SK-N-SH (cell line): Measurements from ENCODE around the gene TSPAN15. TPM values are rescaled to one million over a fixed set of nuclear protein-coding genes. Genes with fewer than 3 reads are reported as not detected.

ENCODE experiments used
- CTCF ChIA-PET: fragments of 300-600, 350-600 bp; formaldehyde crosslinking; extraction: SDS; loops from one replicate; lab custom pipeline; 2021; lab: Yijun Ruan, JAX
- POLR2A ChIA-PET: fragments of 350-600 bp; sonication (Branson Sonifier 250); formaldehyde crosslinking; extraction: SDS; loops from one replicate; lab custom pipeline; 2020; ENCODE audit warnings: antibody characterized with exemption, inconsistent platforms; lab: Yijun Ruan, JAX
- DNase-seq: peaks from one replicate; pipeline ENCODE4 v3.0.0; 2012
- H2AFZ ChIP-seq: fragments of 200-600 bp; sonication (generic); 2 replicates; pipeline ENCODE4 v1.8.1; 2016; ENCODE audit warnings: antibody characterized with exemption, mild to moderate bottlenecking, low read depth
- H3F3A ChIP-seq: fragments of 200-600 bp; sonication (generic); replicated peaks from 2 replicates; pipeline ENCODE3; 2016; ENCODE audit warnings: antibody characterized with exemption, mild to moderate bottlenecking; ENCODE audit not compliant: insufficient read depth
- H3K27ac ChIP-seq, 2 experiments: fragments of 200-500 bp in 1 of 2; fragments of 200-600 bp in 1 of 2; sonication (Bioruptor generic) in 1 of 2; sonication (generic), shearing (Covaris generic) in 1 of 2; 2 replicates each; pipeline versions ENCODE4 v1.5.1 to v1.6.1; 2014 to 2016; ENCODE audit warnings: low read depth in 2 of 2, inconsistent platforms in 1 of 2, low read length in 1 of 2, mild to moderate bottlenecking in 1 of 2, mixed read lengths in 1 of 2
- H3K27me3 ChIP-seq: fragments of 200-600 bp; sonication (generic), shearing (Covaris generic); 2 replicates; pipeline ENCODE4 v1.6.1; 2016; ENCODE audit warnings: mixed run types; ENCODE audit not compliant: insufficient read depth
- H3K36me3 ChIP-seq, 2 experiments: fragments of 200-500 bp in 1 of 2; fragments of 200-600 bp in 1 of 2; sonication (Bioruptor generic) in 1 of 2; sonication (generic) in 1 of 2; replicated peaks in 1 of 2; 2 replicates each; pipeline versions ENCODE3 to v1.5.1; 2014 to 2016; ENCODE audit warnings: low read length in 1 of 2, mild to moderate bottlenecking in 1 of 2; ENCODE audit not compliant: insufficient read depth in 2 of 2, control insufficient read depth in 1 of 2
- H3K4me1 ChIP-seq, 2 experiments: fragments of 200-500 bp in 1 of 2; fragments of 200-600 bp in 1 of 2; sonication (Bioruptor generic) in 1 of 2; sonication (generic), shearing (Covaris generic) in 1 of 2; 2 replicates each; pipeline versions ENCODE4 v1.5.1 to v1.6.1; 2014 to 2016; ENCODE audit warnings: low read depth in 1 of 2, low read length in 1 of 2, mixed run types in 1 of 2; ENCODE audit not compliant: insufficient read depth in 2 of 2, control insufficient read depth in 1 of 2
- H3K4me2 ChIP-seq: fragments of 200-600 bp; sonication (generic), shearing (Covaris generic); 2 replicates; pipeline ENCODE4 v1.6.1; 2017; ENCODE audit warnings: mixed run types
- H3K4me3 ChIP-seq, 2 experiments: fragments of 200-500 bp in 1 of 2; fragments of 200-600 bp in 1 of 2; sonication (Bioruptor generic) in 1 of 2; sonication (generic), shearing (Covaris generic) in 1 of 2; 2 replicates each; pipeline versions ENCODE4 v1.5.1 to v1.8.1; 2014 to 2016; ENCODE audit warnings: low read depth in 2 of 2, inconsistent platforms in 1 of 2, low read length in 1 of 2, mild to moderate bottlenecking in 1 of 2, mixed read lengths in 1 of 2, moderate library complexity in 1 of 2
- H3K79me2 ChIP-seq: fragments of 200-600 bp; sonication (generic); 2 replicates; pipeline ENCODE4 v1.8.1; 2017; ENCODE audit warnings: mild to moderate bottlenecking; ENCODE audit not compliant: insufficient read depth
- H3K9ac ChIP-seq: fragments of 200-600 bp; sonication (generic); 2 replicates; pipeline ENCODE4 v1.6.1; 2017; ENCODE audit warnings: mixed run types
- H3K9me2 ChIP-seq: fragments of 200-600 bp; sonication (generic); 2 replicates; pipeline ENCODE4 v1.6.1; 2017; ENCODE audit warnings: mixed run types
- H3K9me3 ChIP-seq: fragments of 200-600 bp; sonication (generic); 2 replicates; pipeline ENCODE4 v1.6.1; 2017; ENCODE audit warnings: mixed run types, mild to moderate bottlenecking, moderate library complexity
- H4K20me1 ChIP-seq: fragments of 200-600 bp; sonication (generic); 2 replicates; pipeline ENCODE4 v1.6.1; 2017; ENCODE audit warnings: mild to moderate bottlenecking, mixed run types; ENCODE audit not compliant: insufficient read depth
- CTCF ChIP-seq: fragments of 200-600 bp; sonication (generic); IDR thresholded peaks from 2 replicates; pipeline ENCODE4 v1.6.1; 2017; ENCODE audit warnings: antibody characterized with exemption, mild to moderate bottlenecking, moderate library complexity
- ELF1 ChIP-seq: IDR thresholded peaks from 2 replicates; pipeline ENCODE4 v1.4.0; 2012
- EP300 ChIP-seq, 2 experiments: IDR thresholded peaks; 2 replicates each; pipeline versions ENCODE4 v1.4.0 to v1.6.1; 2012; ENCODE audit warnings: borderline replicate concordance in 1 of 2, low read depth in 1 of 2, low read length in 1 of 2
- FOXM1 ChIP-seq: IDR thresholded peaks from 2 replicates; pipeline ENCODE4 v1.4.0; 2012; ENCODE audit warnings: low read depth, mild to moderate bottlenecking
- MEF2A ChIP-seq: IDR thresholded peaks from 2 replicates; pipeline ENCODE4 v1.4.0; 2012; ENCODE audit warnings: low read depth, borderline replicate concordance
- MXI1 ChIP-seq: IDR thresholded peaks from 2 replicates; pipeline ENCODE4 v1.6.1; 2012; ENCODE audit warnings: mild to moderate bottlenecking, low read depth, low read length, improper control_type of control experiment
- NRF1 ChIP-seq: IDR thresholded peaks from 2 replicates; pipeline ENCODE4 v1.6.1; 2012; ENCODE audit warnings: low read depth, mild to moderate bottlenecking, low read length
- POLR2AphosphoS5 ChIP-seq: IDR thresholded peaks from 2 replicates; pipeline ENCODE4 v1.6.1; 2012; ENCODE audit warnings: low read depth, low read length
- RAD21 ChIP-seq: IDR thresholded peaks from 2 replicates; pipeline ENCODE4 v1.6.1; 2012; ENCODE audit warnings: mild to moderate bottlenecking, low read length
- RFX5 ChIP-seq: IDR thresholded peaks from 2 replicates; pipeline ENCODE4 v1.6.1; 2012; ENCODE audit warnings: mild to moderate bottlenecking, improper control_type of control experiment, low read length
- TCF12 ChIP-seq: IDR thresholded peaks from 2 replicates; pipeline ENCODE4 v1.4.0; 2012
- WGBS: methylation state at CpG from one replicate; pipeline ENCODE4 v1.1.6; 2017; ENCODE audit warnings: low lambda C conversion rate; 5-methylcytosine and 5-hydroxymethylcytosine counted together
- polyA plus RNA-seq, 3 experiments: library from polyadenylated mRNA; depleted of rRNA; stranded (reverse); fragments of >200 nt; gene quantifications; 2 replicates each; pipeline ENCODE4 v1.2.3, GENCODE V29; 2012
- TF ChIP-seq, protein P1 (sequence below): IDR thresholded peaks from 2 replicates; pipeline ENCODE4 v1.4.0; 2012; ENCODE audit warnings: low read depth, borderline replicate concordance
- TF ChIP-seq, protein P2 (sequence below): fragments of 150-350 bp; IDR thresholded peaks from 2 replicates; pipeline ENCODE4 v1.6.1; 2017; ENCODE audit warnings: antibody characterized with exemption, low read length, low read depth, borderline replicate concordance

Gene TSPAN15
- polyA plus RNA-seq, 1 of the 3 experiments (the other 2 are of a cell fraction) = 8.5 TPM

- no peak for TF ChIP-seq TCF12
- no peak for TF ChIP-seq RFX5
- no peak for TF ChIP-seq EP300 (IDR thresholded peaks at IDR 0.05; ENCODE audit: borderline replicate concordance in 1 of 2, low read depth in 1 of 2, low read length in 1 of 2)
- no peak for TF ChIP-seq CTCF
- TF ChIP-seq FOXM1 = no peak
- TF ChIP-seq, protein P1, sequence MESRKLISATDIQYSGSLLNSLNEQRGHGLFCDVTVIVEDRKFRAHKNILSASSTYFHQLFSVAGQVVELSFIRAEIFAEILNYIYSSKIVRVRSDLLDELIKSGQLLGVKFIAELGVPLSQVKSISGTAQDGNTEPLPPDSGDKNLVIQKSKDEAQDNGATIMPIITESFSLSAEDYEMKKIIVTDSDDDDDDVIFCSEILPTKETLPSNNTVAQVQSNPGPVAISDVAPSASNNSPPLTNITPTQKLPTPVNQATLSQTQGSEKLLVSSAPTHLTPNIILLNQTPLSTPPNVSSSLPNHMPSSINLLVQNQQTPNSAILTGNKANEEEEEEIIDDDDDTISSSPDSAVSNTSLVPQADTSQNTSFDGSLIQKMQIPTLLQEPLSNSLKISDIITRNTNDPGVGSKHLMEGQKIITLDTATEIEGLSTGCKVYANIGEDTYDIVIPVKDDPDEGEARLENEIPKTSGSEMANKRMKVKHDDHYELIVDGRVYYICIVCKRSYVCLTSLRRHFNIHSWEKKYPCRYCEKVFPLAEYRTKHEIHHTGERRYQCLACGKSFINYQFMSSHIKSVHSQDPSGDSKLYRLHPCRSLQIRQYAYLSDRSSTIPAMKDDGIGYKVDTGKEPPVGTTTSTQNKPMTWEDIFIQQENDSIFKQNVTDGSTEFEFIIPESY = no peak
Measured at GRCh38 chr10:69406302-69406811, 44.9 kb upstream of the TSPAN15 start (continued).

GRCh38 chr10:69406816-69407580 lies 44.3 kb upstream of the TSPAN15 start:
- H3K36me3 ChIP-seq = peaks cover 0 to 10% of the 10 kb centered on the region in 2 experiments
- no peaks in the 10 kb centered on the region for H3K79me2 ChIP-seq
- CTCF ChIA-PET = interaction anchor here (0.6 to 6.7 kb wide), 28 partner anchors 8 to 393 kb away, joined by 3 to 55 read pairs (median 7); partner anchors contain the start of genes TACR2 and TSPAN15

More at GRCh38 chr10:69406816-69407580, 44.3 kb upstream of the TSPAN15 start:
- H3F3A ChIP-seq = peaks cover 10% of the 10 kb centered on the region
- POLR2A ChIA-PET = interaction anchor here (0.8 kb wide), 1 partner anchor 104 kb away, joined by 3 read pairs; no protein-coding TSS in a partner anchor
- H3K4me2 ChIP-seq = no peak overlapping the region
- DNase-seq = no peak
- H4K20me1 ChIP-seq = no peaks in the 10 kb centered on the region
- H3K27ac ChIP-seq = no peak overlapping the region
- no peaks in the 10 kb centered on the region for H3K9me3 ChIP-seq
- TF ChIP-seq NRF1 (no peak), MXI1 (no peak), RFX5 (no peak), FOXM1 (no peak), RAD21 (no peak), ELF1 (no peak), EP300 (IDR thresholded peaks at IDR 0.05; ENCODE audit: borderline replicate concordance in 1 of 2, low read depth in 1 of 2, low read length in 1 of 2) (no peak), POLR2AphosphoS5 (no peak), MEF2A (no peak)
- TF ChIP-seq, protein P1 = no peak
- TF ChIP-seq, protein P2, sequence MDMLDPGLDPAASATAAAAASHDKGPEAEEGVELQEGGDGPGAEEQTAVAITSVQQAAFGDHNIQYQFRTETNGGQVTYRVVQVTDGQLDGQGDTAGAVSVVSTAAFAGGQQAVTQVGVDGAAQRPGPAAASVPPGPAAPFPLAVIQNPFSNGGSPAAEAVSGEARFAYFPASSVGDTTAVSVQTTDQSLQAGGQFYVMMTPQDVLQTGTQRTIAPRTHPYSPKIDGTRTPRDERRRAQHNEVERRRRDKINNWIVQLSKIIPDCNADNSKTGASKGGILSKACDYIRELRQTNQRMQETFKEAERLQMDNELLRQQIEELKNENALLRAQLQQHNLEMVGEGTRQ = no peak
- TF ChIP-seq, all 33 proteins: peak for 0
- H2AFZ ChIP-seq = no peak overlapping the region
- H3K27me3 ChIP-seq = no peaks in the 10 kb centered on the region
- H3K9me2 ChIP-seq = no peaks in the 10 kb centered on the region
- WGBS = 84% methylated on average over 4 of the region's 6 CpGs
- no peak overlapping the region for H3K4me3 ChIP-seq
- H3K9ac ChIP-seq = no peak overlapping the region
- H3K4me1 ChIP-seq = peaks cover 0 to 18% of the 10 kb centered on the region in 2 experiments; a peak in 2 of 4 replicates
